ENCODE data around the gene OXTR.

- TF ChIP-seq ZEB2 (tag by site-specific recombination; IDR thresholded peaks at IDR 0.05) (no peak), ZNF664 (tag by site-specific recombination; IDR thresholded peaks at IDR 0.05) (no peak), CTCF (tag by site-specific recombination; IDR thresholded peaks at IDR 0.05) (no peak), ZNF112 (tag by site-specific recombination; IDR thresholded peaks at IDR 0.05) (no peak), PRDM10 (tag by site-specific recombination; IDR thresholded peaks at IDR 0.05) (no peak), ZBTB21 (tag by site-specific recombination; IDR thresholded peaks at IDR 0.05) (no peak), ZNF654 (tag by site-specific recombination; IDR thresholded peaks at IDR 0.05; ENCODE audit: low read depth) (no peak)
- TF ChIP-seq, protein P1, sequence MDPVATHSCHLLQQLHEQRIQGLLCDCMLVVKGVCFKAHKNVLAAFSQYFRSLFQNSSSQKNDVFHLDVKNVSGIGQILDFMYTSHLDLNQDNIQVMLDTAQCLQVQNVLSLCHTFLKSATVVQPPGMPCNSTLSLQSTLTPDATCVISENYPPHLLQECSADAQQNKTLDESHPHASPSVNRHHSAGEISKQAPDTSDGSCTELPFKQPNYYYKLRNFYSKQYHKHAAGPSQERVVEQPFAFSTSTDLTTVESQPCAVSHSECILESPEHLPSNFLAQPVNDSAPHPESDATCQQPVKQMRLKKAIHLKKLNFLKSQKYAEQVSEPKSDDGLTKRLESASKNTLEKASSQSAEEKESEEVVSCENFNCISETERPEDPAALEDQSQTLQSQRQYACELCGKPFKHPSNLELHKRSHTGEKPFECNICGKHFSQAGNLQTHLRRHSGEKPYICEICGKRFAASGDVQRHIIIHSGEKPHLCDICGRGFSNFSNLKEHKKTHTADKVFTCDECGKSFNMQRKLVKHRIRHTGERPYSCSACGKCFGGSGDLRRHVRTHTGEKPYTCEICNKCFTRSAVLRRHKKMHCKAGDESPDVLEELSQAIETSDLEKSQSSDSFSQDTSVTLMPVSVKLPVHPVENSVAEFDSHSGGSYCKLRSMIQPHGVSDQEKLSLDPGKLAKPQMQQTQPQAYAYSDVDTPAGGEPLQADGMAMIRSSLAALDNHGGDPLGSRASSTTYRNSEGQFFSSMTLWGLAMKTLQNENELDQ (tag by site-specific recombination; IDR thresholded peaks at IDR 0.05; ENCODE audit: low read depth): no peak
Observed at GRCh38 chr3:8713901-8714759, 55.3 kb downstream of the OXTR start.
